ENCODE data around the gene CNTROB.

DNA sequence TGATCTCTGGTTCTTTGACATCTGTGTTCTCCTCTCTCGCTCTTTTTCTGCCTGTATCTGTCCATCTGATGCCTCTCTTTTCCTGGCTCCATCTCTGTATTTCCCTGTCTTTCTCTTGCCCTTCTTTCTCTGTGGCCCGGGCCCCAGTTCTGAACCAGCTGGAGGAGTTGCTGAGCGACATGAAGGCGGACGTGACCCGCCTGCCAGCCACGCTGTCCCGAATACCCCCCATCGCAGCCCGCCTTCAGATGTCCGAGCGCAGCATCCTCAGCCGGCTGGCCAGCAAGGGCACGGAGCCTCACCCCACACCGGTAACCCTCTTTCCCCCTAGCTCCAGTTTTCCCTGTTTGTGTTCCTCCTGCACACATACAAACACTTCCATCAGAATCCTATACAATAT lies 21.7 kb upstream of the CNTROB start:
- TF ChIP-seq, protein P1, sequence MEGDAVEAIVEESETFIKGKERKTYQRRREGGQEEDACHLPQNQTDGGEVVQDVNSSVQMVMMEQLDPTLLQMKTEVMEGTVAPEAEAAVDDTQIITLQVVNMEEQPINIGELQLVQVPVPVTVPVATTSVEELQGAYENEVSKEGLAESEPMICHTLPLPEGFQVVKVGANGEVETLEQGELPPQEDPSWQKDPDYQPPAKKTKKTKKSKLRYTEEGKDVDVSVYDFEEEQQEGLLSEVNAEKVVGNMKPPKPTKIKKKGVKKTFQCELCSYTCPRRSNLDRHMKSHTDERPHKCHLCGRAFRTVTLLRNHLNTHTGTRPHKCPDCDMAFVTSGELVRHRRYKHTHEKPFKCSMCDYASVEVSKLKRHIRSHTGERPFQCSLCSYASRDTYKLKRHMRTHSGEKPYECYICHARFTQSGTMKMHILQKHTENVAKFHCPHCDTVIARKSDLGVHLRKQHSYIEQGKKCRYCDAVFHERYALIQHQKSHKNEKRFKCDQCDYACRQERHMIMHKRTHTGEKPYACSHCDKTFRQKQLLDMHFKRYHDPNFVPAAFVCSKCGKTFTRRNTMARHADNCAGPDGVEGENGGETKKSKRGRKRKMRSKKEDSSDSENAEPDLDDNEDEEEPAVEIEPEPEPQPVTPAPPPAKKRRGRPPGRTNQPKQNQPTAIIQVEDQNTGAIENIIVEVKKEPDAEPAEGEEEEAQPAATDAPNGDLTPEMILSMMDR (IDR thresholded peaks at IDR 0.05) = no peak
- TF ChIP-seq POLR2A (IDR thresholded peaks at IDR 0.05) = no peak
